Ecto neural progenitor cell (in vitro differentiated cells): ENCODE results near the gene ZBP1.
A peak's percentile ranks its signal among the peaks of the same experiment; 100 is the strongest.

Source experiments
- DNase-seq: peaks from one replicate; pipeline ENCODE4 v3.0.0-alpha.2; 2018; ENCODE audit warnings: low spot score

The ZBP1 gene

GRCh38 chr20:57586370-57586793 is 33.8 kb downstream of the ZBP1 start:
- no peak for DNase-seq

- DNase-seq: no peak
Observed at GRCh38 chr20:57585466-57586213, 34.6 kb downstream of the ZBP1 start.

GRCh38 chr20:57584768-57585461 is 35.3 kb downstream of the ZBP1 start:
- no peak for DNase-seq

GRCh38 chr20:57583289-57584257 is 36.7 kb downstream of the ZBP1 start:
- no peak for DNase-seq

- DNase-seq: peak; percentile 70
Observed at GRCh38 chr20:57582432-57583288, 37.6 kb downstream of the ZBP1 start.

GRCh38 chr20:57582029-57582378 is 38.2 kb downstream of the ZBP1 start:
- no peak for DNase-seq

- DNase-seq: no peak
Observed at GRCh38 chr20:57581202-57582028, 38.8 kb downstream of the ZBP1 start.

- no peak for DNase-seq
Observed at GRCh38 chr20:57580478-57581201, 39.6 kb downstream of the ZBP1 start.

GRCh38 chr20:57579898-57580447 is 40.3 kb downstream of the ZBP1 start:
- DNase-seq: no peak

GRCh38 chr20:57579331-57579897 is 40.8 kb downstream of the ZBP1 start:
- no peak for DNase-seq

GRCh38 chr20:57578476-57579165 is 41.6 kb downstream of the ZBP1 start:
- DNase-seq: no peak

- no peak for DNase-seq
Observed at GRCh38 chr20:57577679-57578475, 42.3 kb downstream of the ZBP1 start.

- no peak for DNase-seq
Observed at GRCh38 chr20:57576617-57577550, 43.3 kb downstream of the ZBP1 start.

GRCh38 chr20:57576002-57576401 is 44.2 kb downstream of the ZBP1 start:
- DNase-seq: no peak

- DNase-seq: no peak
Observed at GRCh38 chr20:57574954-57575353, 45.3 kb downstream of the ZBP1 start.

GRCh38 chr20:57573894-57574293 is 46.3 kb downstream of the ZBP1 start:
- no peak for DNase-seq

GRCh38 chr20:57573242-57573641 is 47.0 kb downstream of the ZBP1 start:
- DNase-seq: no peak
